Stimulated activated naive CD4-positive, alpha-beta T cell treated with Interleukin-2 at 50 U/mL for 16 hours (primary cell): ENCODE measurements around the gene NDUFS4.
"Not testable (repeated sequence)": the region's sequence is repeated elsewhere in the genome, so short reads cannot be mapped to it uniquely, and the experiment has no call there.

ENCODE experiments used
- DNase-seq: peaks from one replicate; lab custom pipeline; 2025; lab: John Stamatoyannopoulos, UW

NDUFS4 gene

DNA sequence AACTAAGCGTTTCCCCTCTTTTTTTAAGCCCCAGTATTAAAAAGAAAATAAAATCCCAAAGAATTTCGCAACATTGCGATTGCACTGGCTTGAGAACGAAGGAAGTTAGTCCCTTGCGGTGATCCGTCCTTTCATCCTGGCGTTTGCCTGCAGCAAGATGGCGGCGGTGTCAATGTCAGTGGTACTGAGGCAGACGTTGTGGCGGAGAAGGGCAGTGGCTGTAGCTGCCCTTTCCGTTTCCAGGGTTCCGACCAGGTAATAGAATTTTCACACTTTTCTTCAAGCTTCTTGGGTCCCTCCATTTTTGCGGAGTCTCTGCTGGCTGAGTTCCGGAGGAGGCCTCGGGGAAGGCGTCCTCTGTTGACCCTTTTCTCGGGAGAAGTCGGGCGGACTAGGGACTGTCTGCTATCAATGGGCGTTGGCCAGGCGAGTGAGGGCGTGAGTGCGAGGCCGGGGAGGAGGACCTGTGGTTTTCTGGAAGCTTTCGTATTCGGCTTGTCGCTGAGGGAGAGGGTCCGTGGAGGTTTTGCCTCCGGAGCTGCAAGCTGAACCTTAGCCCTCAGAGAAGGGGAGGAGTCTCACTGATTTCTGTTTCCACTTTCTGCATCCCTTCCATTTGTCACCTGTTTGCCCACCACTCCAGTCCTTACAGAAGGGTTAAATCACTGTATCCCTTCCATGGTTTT is at the start of gene NDUFS4:
NDUFS4 (plus strand) TSS at position 134 of the 686 bp plus-strand sequence; CDS start at position 158, 24 bp downstream.
- peak; percentile 75 for DNase-seq

DNA sequence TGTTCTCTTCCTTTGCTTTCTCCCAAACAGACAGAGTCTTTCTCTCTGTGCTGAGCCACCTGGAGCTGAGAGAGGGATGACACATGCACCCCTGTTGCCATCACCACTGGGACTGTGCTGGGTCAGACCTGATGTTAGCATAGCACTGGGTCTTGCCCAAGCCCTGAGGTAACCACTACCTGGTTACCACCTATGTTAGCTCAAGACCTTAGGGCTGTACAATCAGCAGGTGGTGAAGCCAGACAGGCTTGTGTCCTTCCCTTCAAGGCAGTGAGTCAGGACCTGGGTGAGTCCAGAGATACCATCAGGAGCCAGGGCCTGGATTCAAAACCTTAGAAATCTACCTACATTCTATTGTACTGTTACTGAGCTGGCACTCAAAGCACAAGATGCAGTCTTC is 47.9 kb upstream of the NDUFS4 start:
- DNase-seq, result no peak

- no peak for DNase-seq
These were observed 44.5 kb upstream of the NDUFS4 start for GRCh38 chr5:53515988-53516387.

- no peak for DNase-seq
These were observed 39.6 kb upstream of the NDUFS4 start for GRCh38 chr5:53520813-53521212.

DNA sequence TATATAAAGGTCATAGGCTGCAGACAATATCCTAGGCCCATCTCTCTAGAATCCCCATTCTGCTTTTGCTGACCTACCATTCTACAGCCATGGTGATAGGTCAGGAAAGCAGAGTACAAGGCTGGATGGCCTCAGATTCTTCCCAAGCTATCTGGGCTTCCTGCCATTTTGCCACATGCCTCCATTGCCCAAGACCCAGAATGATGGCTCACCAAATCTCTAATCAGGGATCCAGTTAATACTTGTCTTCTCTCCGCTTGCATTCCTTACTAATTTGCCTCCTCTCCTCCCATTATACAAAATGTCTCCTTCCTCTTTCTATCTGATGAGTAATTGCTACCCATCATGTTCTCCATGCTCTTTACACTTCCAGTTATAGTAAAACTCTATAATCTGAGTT is 22.7 kb upstream of the NDUFS4 start:
- DNase-seq, result no peak

- DNase-seq, result not testable (repeated sequence)
These were observed 19.7 kb upstream of the NDUFS4 start for GRCh38 chr5:53540739-53541138.

- DNase-seq, result no peak
These were observed 18.6 kb upstream of the NDUFS4 start for GRCh38 chr5:53541859-53542258.

DNA sequence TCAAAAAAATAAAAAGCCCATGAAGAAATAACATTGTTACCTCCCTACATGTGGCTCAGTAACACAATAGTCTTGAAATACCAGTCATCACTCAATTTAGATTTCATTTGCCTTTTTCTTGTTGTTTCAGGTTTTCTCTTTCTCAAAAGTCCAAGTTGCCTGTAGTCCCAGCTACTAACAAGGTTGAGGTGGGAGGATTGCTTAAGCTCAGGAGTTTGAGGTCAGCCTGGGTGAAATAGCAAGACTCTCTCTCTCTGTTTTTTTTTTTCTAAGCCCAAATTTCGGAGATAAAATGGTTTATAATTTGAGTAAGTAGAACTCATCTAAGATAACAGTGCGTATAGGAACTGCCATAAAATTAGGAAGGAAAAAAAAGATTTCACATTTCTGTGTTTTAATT is 17.5 kb upstream of the NDUFS4 start:
- DNase-seq, result no peak

GRCh38 chr5:53543401-53543800 is 17.0 kb upstream of the NDUFS4 start:
- no peak for DNase-seq

DNA sequence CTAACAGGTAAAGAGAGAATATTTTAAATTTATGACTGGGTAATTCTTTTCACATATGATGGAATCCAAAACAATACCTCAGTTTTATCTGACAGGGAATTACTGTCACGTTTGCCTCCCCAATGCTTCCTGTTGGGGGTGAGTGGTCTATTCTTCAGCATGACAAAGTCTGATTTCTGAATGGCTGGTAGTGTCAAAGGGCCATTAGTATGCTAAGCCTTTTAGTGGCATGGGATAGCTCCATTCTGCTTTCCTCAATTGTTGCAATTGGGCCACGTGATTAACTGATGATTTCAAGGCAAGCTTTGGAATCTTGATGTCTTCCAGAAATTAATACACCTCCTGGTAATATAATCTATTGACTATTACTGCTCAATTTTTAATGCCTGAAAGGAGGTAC is 14.7 kb upstream of the NDUFS4 start:
- DNase-seq, result no peak

DNA sequence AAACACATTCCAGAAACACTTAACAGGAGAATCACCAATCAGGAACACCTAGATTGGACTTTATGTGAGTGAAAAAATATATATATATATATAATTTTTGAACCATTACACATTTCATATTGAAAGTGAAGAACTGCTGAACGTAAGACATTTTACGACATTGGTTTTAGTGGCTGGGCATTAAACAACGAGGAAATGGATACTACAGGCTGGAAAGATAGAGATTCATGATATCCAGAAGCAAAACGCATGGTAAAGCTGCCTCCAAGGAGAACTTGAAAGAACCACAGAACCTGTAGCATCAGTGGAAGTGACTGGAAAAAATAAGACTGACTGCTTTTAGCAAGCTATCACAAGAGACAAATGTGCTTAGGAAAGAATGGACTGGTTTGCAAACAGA is 13.2 kb upstream of the NDUFS4 start:
- no peak for DNase-seq

DNA sequence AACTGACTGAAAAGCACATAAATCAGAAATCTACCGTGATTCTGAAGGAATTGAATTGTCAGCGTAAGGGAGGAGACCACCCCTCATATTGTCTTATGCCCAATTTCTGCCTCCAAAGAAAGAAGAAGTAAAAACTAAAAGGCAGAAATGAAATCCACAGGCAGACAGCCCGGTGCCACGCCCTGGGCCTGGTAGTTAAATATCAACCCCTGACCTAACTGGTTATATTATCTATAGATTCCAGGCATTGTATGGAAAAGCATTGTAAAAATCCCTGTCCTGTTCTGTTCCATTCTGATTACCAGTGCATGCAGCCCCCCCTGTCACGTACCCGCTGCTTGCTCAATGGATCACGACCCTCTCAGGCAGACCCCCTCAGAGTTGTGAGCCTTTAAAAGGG is 11.9 kb upstream of the NDUFS4 start:
- DNase-seq, result not testable (repeated sequence)

DNA sequence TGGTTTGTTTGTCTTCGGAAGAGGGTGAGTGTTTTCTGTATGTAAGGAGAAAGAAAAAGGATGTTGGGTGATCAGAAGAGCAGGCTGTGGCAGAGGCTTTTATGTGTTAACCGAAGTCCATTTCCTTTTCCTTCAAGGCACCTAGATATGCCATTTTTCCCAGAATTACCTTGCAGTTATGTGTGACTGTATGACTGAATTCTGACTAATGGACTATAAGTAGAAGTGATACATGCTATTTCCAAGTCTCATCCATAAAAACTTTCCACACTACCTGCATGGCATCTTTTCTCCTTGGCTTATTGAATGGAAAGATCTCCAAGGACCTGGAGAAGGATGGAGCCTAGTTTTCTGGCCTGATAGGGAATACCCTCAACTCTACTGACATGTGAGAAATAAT is 10.6 kb upstream of the NDUFS4 start:
- DNase-seq, result no peak

- DNase-seq, result no peak
These were observed 7.9 kb upstream of the NDUFS4 start for GRCh38 chr5:53552561-53552960.

DNA sequence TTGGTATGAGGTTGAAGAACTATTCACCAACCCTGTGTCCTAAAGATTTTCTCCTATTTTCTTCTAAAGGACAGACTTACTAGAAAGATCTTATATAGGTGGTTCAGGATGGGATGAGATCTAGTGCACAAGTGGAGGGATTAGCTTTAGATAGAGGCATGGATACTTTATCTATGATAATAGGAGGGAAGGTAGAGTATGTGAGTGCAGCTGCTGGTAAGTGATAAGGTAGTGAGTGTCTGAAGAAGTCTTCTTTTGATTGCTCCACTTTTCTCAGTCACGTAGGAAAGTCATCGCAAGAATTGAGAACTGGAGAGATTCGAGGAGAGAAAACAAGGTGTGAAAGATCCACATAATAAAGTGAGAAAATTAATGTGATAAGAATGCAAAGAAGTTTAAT is 6.0 kb upstream of the NDUFS4 start:
- no peak for DNase-seq

- no peak for DNase-seq
These were observed 5.3 kb upstream of the NDUFS4 start for GRCh38 chr5:53555160-53555559.

DNA sequence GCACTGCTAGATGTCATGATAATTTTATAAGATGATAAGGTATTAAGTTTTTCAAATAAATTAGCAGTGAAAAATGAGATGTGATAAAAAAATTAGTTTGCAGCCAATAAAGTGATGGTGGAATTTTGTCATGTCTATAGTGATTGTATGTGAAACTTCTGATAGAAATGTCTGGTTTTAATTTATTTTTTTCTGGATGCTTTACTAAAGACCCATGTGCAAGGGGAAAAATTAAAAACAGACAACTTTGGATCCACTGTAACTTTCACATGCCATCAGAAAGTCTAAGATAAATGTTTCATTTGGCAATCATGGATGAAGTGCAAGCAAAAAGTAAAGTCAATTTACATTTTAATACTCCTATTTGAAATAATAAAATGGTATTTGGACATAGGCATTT is 4.4 kb upstream of the NDUFS4 start:
- no peak for DNase-seq

DNA sequence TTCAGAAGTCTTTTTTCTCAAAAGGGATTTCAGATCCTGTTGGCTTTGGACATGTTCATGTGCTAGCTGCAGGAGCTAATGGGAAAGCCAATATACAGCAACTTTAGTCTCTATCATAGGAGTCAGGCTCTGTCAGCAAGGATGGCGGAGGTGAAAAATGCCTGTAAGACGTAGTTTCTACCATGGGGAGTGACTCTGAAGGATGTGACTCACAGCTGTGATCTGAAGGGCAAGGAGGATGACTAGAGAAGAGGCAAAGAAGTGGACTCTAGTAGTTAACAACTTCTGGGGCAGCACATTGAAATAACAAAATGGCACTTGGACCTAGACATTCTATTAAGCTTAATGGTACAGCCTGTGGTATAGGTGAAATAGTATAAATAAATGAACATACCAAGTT is 3.1 kb upstream of the NDUFS4 start:
- DNase-seq, result no peak

DNA sequence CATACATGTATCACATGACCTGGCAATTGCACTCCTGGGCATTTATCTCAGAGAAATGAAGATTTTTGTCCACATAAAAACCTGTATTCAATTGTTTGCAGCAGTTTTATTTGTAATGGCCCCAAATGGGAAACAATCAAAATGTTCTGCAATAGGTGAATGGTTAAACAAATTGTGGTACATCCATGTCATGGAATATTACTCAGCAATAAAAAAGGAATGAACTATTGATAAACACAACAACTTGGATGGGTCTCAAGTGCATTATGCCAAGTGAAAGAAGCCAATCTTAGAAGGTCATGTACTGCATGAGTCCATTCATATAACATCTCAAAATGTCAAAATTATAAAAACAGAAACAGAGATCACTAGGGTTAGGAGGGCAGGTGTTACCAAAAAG is 1.5 kb upstream of the NDUFS4 start:
- DNase-seq, result no peak

DNA sequence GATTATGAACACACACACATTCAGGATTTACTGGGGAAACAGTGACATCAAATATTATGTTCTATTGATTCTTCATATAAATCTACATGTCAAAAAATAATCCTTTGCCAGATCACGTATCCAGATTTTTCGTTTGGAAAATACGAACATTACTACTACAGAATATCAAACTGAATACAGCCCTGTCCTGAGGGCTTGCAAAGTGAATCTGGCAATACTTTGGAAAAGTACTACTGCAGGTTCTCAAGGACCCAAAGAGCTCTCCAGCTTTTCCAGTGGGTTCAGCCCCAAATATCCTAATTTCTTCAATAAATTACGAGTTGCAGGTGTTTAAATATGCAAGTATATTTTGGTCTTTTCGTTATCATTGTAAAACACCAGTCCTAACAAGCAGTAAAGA is 411 bp upstream of the NDUFS4 start:
- DNase-seq, result no peak

GRCh38 chr5:53568401-53568800 is 8.0 kb downstream of the NDUFS4 start:
- no peak for DNase-seq

DNA sequence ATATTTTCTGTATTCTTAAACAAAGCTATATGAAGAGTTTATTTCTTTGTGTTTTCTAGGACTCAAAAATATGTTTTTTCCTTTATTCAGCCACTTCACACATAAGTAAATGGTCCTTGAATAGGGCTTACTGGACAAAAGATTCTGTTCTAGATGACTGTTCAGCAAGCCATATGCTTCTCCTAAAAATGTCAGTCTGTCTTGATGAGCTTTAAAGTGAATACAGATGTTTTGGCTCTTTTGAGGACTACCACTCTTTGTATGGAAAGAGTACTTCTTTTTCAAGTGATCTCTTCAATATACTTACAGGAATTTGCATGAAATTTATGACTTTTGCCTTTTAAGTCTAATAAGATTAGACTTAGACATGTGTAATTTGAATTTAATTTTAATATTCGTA is 8.4 kb downstream of the NDUFS4 start:
- no peak for DNase-seq

GRCh38 chr5:53569453-53569852 is 9.0 kb downstream of the NDUFS4 start:
- DNase-seq, result no peak

DNA sequence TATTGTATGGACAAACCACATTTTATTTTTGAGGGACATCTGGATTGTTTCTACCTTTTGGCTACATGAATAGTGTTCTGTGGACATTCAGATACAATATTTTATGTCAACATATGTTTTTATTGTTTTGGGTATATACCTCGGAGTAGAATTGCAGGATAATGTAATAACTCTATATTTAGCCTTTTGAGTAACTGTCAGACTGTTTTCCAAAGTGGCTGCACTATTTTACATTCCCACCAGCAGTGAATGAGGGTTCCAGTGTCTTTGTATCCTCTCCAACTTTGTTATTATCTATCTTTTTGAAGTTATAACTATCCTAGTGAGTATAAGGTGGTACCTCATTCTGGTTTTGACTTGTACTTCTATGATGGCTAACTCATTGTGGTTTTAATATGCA is 11.0 kb downstream of the NDUFS4 start:
- no peak for DNase-seq

DNA sequence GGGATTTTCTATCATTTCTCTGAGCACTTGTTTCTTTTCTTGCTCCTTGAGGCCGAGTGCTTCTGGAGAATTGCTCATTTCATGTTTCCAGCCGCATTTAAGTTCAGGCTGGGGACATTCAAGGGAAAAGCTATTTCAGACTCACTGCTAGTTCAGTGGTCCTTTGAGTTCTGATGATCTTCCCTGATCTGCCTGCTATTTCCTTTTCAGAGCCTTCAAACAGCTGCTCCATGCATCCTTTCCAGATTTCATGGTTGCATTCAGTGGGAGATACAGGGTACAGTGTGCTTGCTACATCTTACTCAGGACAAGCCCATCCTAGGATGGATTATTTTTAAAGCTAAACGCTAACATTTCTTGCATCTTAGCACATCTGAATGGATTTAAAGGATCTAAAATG is 14.7 kb downstream of the NDUFS4 start:
- DNase-seq, result no peak
